WTC11 (cell line): ENCODE measurements around the gene HCLS1.

ENCODE experiments used
- CREM ChIP-seq: sonication (generic); formaldehyde crosslinking; IDR thresholded peaks from 2 replicates; pipeline ENCODE4 v1.8.1; 2022; ENCODE audit warnings: mild to moderate bottlenecking, missing genetic modification reagents, moderate library complexity
- FOXJ3 ChIP-seq: sonication (generic); formaldehyde crosslinking; IDR thresholded peaks from 2 replicates; pipeline ENCODE4 v1.9.0; 2021; ENCODE audit warnings: missing genetic modification reagents, mild to moderate bottlenecking, borderline replicate concordance
- SP1 ChIP-seq: sonication (generic); formaldehyde crosslinking; conservative IDR thresholded peaks from 2 replicates; pipeline ENCODE4 v1.8.1; 2022; ENCODE audit warnings: missing genetic modification reagents
- TEAD1 ChIP-seq: sonication (generic); formaldehyde crosslinking; IDR thresholded peaks from 2 replicates; pipeline ENCODE4 v1.8.0; 2022; ENCODE audit warnings: mild to moderate bottlenecking, missing genetic modification reagents
- TF ChIP-seq, protein P1 (sequence below): sonication (generic); formaldehyde crosslinking; IDR thresholded peaks from 2 replicates; pipeline ENCODE4 v1.8.0; 2022; ENCODE audit warnings: mild to moderate bottlenecking, missing genetic modification reagents
- TF ChIP-seq, protein P2 (sequence below): fragments of 200-600 bp; IDR thresholded peaks from 2 replicates; pipeline ENCODE4 v1.8.0; 2022; ENCODE audit warnings: antibody characterized with exemption
- TF ChIP-seq, protein P3 (sequence below): sonication (generic); formaldehyde crosslinking; IDR thresholded peaks from 2 replicates; pipeline ENCODE4 v1.8.0; 2022; ENCODE audit warnings: mild to moderate bottlenecking, missing genetic modification reagents

DNA sequence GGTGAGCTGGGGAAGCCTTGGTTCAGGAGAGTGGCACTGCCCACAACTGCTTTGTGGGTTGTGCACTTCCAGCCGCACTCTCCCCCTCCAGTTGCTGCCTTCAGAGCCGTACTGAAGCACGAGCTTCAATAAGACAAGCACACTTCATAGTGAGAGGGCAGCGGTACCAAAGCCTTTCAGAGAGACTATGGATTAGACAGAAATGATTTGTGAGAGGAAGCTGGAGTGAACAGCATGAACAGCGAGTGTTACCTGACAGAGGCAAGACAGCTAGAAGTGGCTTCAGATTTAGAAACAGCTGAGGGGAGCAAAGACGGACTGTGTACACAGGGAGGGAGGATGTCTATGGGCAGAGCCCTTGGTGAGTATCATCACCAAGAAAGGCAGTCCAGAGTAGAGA lies 31.1 kb downstream of the HCLS1 start:
- TF ChIP-seq, protein P1, sequence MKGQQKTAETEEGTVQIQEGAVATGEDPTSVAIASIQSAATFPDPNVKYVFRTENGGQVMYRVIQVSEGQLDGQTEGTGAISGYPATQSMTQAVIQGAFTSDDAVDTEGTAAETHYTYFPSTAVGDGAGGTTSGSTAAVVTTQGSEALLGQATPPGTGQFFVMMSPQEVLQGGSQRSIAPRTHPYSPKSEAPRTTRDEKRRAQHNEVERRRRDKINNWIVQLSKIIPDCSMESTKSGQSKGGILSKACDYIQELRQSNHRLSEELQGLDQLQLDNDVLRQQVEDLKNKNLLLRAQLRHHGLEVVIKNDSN (CRISPR knock-in tag): no peak
- TF ChIP-seq, protein P2, sequence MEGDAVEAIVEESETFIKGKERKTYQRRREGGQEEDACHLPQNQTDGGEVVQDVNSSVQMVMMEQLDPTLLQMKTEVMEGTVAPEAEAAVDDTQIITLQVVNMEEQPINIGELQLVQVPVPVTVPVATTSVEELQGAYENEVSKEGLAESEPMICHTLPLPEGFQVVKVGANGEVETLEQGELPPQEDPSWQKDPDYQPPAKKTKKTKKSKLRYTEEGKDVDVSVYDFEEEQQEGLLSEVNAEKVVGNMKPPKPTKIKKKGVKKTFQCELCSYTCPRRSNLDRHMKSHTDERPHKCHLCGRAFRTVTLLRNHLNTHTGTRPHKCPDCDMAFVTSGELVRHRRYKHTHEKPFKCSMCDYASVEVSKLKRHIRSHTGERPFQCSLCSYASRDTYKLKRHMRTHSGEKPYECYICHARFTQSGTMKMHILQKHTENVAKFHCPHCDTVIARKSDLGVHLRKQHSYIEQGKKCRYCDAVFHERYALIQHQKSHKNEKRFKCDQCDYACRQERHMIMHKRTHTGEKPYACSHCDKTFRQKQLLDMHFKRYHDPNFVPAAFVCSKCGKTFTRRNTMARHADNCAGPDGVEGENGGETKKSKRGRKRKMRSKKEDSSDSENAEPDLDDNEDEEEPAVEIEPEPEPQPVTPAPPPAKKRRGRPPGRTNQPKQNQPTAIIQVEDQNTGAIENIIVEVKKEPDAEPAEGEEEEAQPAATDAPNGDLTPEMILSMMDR: no peak
- TF ChIP-seq, protein P3, sequence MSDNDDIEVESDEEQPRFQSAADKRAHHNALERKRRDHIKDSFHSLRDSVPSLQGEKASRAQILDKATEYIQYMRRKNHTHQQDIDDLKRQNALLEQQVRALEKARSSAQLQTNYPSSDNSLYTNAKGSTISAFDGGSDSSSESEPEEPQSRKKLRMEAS (CRISPR knock-in tag): no peak
- TF ChIP-seq TEAD1 (CRISPR knock-in tag) (no peak), FOXJ3 (CRISPR knock-in tag) (no peak), SP1 (no peak), CREM (CRISPR knock-in tag) (no peak)
